GM06990 (cell line): Measurements from ENCODE around the gene POLE.

ENCODE experiments used
- DNase-seq: peaks from one replicate; pipeline ENCODE4 v3.0.0-alpha.2; 2011; ENCODE audit not compliant: insufficient read length; ENCODE audit errors: extremely low read depth
- H3K27me3 ChIP-seq: replicated peaks from 2 replicates; pipeline ENCODE4 v1.6.0; 2011; ENCODE audit warnings: low read length; ENCODE audit not compliant: control insufficient read depth, insufficient read depth
- H3K36me3 ChIP-seq: 2 replicates; pipeline ENCODE4 v1.5.1; 2011; ENCODE audit warnings: low read length; ENCODE audit not compliant: control insufficient read depth, insufficient read depth
- H3K4me3 ChIP-seq: replicated peaks from 2 replicates; pipeline ENCODE4 v1.5.1; 2011; ENCODE audit warnings: low read depth, mild to moderate bottlenecking, control low read depth, low read length
- CTCF ChIP-seq: IDR thresholded peaks from 2 replicates; pipeline ENCODE4 v1.5.1; 2011; ENCODE audit warnings: low read length, control low read depth, mild to moderate bottlenecking, inconsistent platforms; ENCODE audit not compliant: insufficient read depth, poor library complexity, severe bottlenecking

Gene POLE

GRCh38 chr12:132677492-132677891 is 9.7 kb downstream of the POLE start:
- H3K27me3 ChIP-seq = no peaks in the 10 kb centered on the region

GRCh38 chr12:132675757-132676432 is 11.2 kb downstream of the POLE start:
- peaks cover 31% of the 10 kb centered on the region for H3K36me3 ChIP-seq
- no peak overlapping the region for H3K4me3 ChIP-seq
- no peaks in the 10 kb centered on the region for H3K27me3 ChIP-seq
- no peak for TF ChIP-seq CTCF
- no peak for DNase-seq

More at GRCh38 chr12:132677492-132677891, 9.7 kb downstream of the POLE start:
- no peak for DNase-seq
- TF ChIP-seq CTCF = no peak
- Histone ChIP-seq H3K36me3 (peaks cover 27% of the 10 kb centered on the region), H3K4me3 (no peak overlapping the region)

GRCh38 chr12:132674561-132674960 is 12.6 kb downstream of the POLE start:
- Histone ChIP-seq H3K4me3 (no peak overlapping the region), H3K36me3 (peaks cover 31% of the 10 kb centered on the region), H3K27me3 (no peaks in the 10 kb centered on the region)
- DNase-seq = no peak
- no peak for TF ChIP-seq CTCF

- H3K4me3 ChIP-seq = no peak overlapping the region
- DNase-seq = no peak
- peaks cover 32% of the 10 kb centered on the region for H3K36me3 ChIP-seq
- no peaks in the 10 kb centered on the region for H3K27me3 ChIP-seq
- no peak for TF ChIP-seq CTCF
These were observed 13.6 kb downstream of the POLE start for GRCh38 chr12:132673288-132674179.

- no peak for DNase-seq
- H3K4me3 ChIP-seq = no peak overlapping the region
- no peak for TF ChIP-seq CTCF
- no peaks in the 10 kb centered on the region for H3K27me3 ChIP-seq
- peaks cover 33% of the 10 kb centered on the region for H3K36me3 ChIP-seq
These were observed 14.5 kb downstream of the POLE start for GRCh38 chr12:132672678-132673077.
